ENCODE data around the gene CDH11. TPM values are rescaled to one million over a fixed set of nuclear protein-coding genes. Genes with fewer than 3 reads are reported as not detected.

Gene CDH11
- total RNA-seq, 3 donors from 2014 or later, result 6.4 to 24.7 (median 12.6) TPM

DNA sequence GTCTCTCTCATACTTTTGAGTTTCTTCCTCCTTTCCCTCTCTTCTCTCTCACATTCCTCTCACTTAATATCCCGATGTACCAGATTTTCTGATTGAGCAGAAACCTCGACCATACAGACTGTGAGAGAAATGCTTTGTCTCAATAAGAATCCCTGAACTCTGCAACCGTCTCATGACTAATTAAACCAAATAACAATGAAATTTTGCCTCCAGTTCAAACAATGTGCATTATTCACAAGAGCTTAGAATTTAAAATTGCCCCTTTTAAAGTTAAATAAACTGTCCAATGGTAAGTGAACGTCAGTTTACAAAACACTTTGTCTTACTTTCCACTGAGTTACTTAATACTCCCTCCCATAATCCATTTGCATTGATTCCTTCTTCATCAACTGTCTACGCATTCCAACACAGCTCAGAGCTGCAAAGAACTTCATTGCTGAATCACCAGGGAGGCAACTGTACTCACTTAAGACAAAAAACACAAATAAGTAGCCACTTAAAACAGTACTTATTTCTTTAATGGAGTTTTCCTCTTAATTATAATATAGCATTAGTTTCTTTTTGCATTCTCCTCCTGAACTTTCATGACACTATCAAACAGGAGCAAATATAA, 4.9 kb downstream of the CDH11 start:
- DNase-seq (no peak), ATAC-seq (no peak)
- Histone ChIP-seq H3K9me3 (no peaks in the 10 kb centered on the region), H3K4me1 (ENCODE audit: low read depth) (peaks cover 9% of the 10 kb centered on the region), H3K4me3 (no peak overlapping the region), H3K36me3 (ENCODE audit: low read depth) (no peaks in the 10 kb centered on the region)
- TF ChIP-seq, protein P1, sequence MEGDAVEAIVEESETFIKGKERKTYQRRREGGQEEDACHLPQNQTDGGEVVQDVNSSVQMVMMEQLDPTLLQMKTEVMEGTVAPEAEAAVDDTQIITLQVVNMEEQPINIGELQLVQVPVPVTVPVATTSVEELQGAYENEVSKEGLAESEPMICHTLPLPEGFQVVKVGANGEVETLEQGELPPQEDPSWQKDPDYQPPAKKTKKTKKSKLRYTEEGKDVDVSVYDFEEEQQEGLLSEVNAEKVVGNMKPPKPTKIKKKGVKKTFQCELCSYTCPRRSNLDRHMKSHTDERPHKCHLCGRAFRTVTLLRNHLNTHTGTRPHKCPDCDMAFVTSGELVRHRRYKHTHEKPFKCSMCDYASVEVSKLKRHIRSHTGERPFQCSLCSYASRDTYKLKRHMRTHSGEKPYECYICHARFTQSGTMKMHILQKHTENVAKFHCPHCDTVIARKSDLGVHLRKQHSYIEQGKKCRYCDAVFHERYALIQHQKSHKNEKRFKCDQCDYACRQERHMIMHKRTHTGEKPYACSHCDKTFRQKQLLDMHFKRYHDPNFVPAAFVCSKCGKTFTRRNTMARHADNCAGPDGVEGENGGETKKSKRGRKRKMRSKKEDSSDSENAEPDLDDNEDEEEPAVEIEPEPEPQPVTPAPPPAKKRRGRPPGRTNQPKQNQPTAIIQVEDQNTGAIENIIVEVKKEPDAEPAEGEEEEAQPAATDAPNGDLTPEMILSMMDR (IDR thresholded peaks at IDR 0.05), result no peak
- intact Hi-C loops (cut with DNase I, micrococcal nuclease), result no loop called here

DNA sequence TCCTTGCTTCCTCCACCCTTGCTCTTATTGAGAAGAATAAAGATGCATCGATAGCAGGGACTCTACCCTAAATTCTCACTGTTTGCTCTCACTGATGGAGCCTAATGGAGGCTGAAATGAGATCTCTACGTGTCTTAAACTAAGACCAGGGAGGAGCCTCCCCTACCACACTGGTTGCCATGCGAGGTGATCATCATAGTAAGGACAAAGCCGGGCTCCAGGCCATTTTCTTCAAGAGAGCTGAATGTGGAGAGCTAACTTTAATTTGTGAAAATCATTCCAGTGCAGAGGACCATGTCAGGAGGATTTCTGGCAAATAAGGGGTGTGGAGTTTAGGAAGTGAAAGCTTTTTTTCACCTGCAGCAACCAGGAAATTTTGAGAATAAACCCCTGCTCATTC, 5.6 kb downstream of the CDH11 start:
- TF ChIP-seq, protein P1 (IDR thresholded peaks at IDR 0.05), result no peak
- Histone ChIP-seq H3K36me3 (ENCODE audit: low read depth) (no peaks in the 10 kb centered on the region), H3K9me3 (no peaks in the 10 kb centered on the region), H3K4me3 (no peak overlapping the region), H3K4me1 (ENCODE audit: low read depth) (peaks cover 12% of the 10 kb centered on the region)
- intact Hi-C loops (cut with DNase I, micrococcal nuclease), result no loop called here
- ATAC-seq (no peak), DNase-seq (no peak)

DNA sequence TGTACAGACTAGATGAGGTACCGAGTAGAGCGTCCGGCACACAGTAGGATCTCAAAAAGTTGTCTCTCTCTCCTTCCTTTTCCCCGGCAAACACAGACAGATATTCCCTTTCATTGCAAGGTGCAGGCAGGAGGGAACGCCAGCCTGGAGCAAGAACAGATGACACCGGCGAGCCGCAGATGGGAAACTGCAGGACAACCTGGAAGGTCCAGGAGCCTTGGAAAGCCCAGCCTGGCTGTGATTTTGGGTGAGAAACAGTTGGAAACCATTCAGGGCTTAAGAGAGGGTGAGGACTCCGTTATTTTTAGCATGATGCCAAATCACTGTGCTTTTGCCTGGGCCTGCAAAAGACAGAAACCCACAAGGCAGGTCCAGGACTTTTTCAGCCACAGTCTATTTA, 7.3 kb downstream of the CDH11 start:
- H3K4me1 ChIP-seq (ENCODE audit: low read depth), result peaks cover 14% of the 10 kb centered on the region
- no peak overlapping the region for H3K4me3 ChIP-seq
- no peaks in the 10 kb centered on the region for H3K36me3 ChIP-seq (ENCODE audit: low read depth)
- DNase-seq (no peak), ATAC-seq (no peak)
- H3K9me3 ChIP-seq, result no peaks in the 10 kb centered on the region
- intact Hi-C loops (cut with DNase I, micrococcal nuclease), result no loop called here
- TF ChIP-seq, protein P1 (IDR thresholded peaks at IDR 0.05), result no peak

DNA sequence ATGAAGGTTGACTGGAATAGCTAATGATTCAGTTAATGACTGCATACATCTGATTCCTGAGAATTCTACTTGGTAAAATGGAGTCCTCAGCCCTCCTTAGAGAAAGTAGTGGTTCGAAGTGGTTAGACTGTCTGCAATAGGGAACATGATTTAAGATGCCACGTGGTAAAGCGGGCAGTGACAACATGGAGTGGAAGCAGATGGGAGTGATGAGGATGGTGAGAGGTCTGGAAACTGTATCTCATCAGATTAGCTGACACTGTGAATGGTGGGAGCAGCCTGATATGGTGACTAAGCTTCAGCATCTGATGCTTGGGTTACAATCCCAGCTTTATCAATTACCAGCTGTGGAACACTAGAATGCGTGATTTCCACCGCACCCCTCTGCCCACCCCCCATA, 8.4 kb downstream of the CDH11 start:
- TF ChIP-seq, protein P1 (IDR thresholded peaks at IDR 0.05), result no peak
- intact Hi-C loops (cut with DNase I, micrococcal nuclease), result no loop called here
- Histone ChIP-seq H3K9me3 (no peaks in the 10 kb centered on the region), H3K4me3 (no peak overlapping the region), H3K36me3 (ENCODE audit: low read depth) (no peaks in the 10 kb centered on the region), H3K4me1 (ENCODE audit: low read depth) (peaks cover 14% of the 10 kb centered on the region)
- ATAC-seq (no peak), DNase-seq (no peak)

DNA sequence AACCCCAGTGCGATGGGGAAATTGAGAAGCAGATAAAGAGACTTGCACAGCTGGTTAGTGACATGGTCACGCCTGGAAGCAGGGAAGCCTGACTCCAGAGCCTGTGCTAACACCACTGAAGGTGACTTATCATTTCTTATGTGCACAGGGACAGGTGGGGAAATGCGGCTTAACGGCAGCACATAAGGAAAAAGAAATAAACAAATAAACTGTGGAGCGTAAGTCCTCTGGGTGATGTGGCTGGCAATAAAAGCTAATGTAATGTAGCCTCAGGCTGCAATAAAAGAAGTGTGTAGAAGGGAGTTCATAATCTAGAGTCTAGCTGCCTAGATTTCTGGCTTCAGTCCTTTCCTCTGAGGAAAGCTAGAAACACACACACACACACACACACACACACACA, 10.6 kb downstream of the CDH11 start:
- DNase-seq (peak; percentile 61 to 74 (median 62)), ATAC-seq (peak; percentile 97)
- intact Hi-C loops (cut with DNase I, micrococcal nuclease), result no loop called here
- Histone ChIP-seq H3K4me3 (no peak overlapping the region), H3K4me1 (ENCODE audit: low read depth) (peaks cover 14% of the 10 kb centered on the region), H3K36me3 (ENCODE audit: low read depth) (no peaks in the 10 kb centered on the region), H3K9me3 (no peaks in the 10 kb centered on the region)
- TF ChIP-seq, protein P1 (IDR thresholded peaks at IDR 0.05), result no peak

DNA sequence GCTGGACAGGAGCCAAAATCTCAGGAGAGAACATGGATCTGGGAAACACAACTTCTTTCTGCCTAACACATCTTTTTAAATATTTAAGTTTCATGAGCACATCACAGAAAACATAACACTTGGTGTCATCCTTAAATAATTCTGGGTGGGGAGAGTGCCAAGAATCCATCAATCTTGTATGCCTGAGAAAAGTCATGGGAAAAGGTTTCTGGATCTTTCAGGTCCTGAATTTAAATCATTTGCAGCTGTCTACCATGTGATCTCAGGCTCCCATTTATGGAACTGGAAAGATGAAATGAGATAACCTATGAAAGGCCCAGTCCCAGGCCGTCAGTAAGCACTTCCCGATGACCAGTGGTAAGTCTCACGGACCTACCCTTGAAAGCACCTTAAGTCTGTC, 15.1 kb downstream of the CDH11 start:
- H3K4me1 ChIP-seq (ENCODE audit: low read depth), result peaks cover 13% of the 10 kb centered on the region
- H3K9me3 ChIP-seq, result no peaks in the 10 kb centered on the region
- no peak overlapping the region for H3K4me3 ChIP-seq
- ATAC-seq (no peak), DNase-seq (no peak)
- TF ChIP-seq, protein P1 (IDR thresholded peaks at IDR 0.05), result no peak
- no peaks in the 10 kb centered on the region for H3K36me3 ChIP-seq (ENCODE audit: low read depth)
- intact Hi-C loops (cut with DNase I, micrococcal nuclease), result no loop called here

Data from mucosa of descending colon (tissue), 3 donors.